HepG2 (cell line): ENCODE measurements around the gene FLYWCH1. TPM values are rescaled to one million over a fixed set of nuclear protein-coding genes. Genes with fewer than 3 reads are reported as not detected.
A peak's percentile ranks its signal among the peaks of the same experiment; 100 is the strongest.

ENCODE experiments used
- ADNP ChIP-seq: sonication (generic); formaldehyde crosslinking; IDR thresholded peaks from 2 replicates; pipeline ENCODE4 v1.4.0; 2020; ENCODE audit warnings: missing genetic modification reagents
- CAMTA2 ChIP-seq: sonication (generic); formaldehyde crosslinking; IDR thresholded peaks from 2 replicates; pipeline ENCODE4 v1.4.0; 2020; ENCODE audit warnings: mild to moderate bottlenecking, missing genetic modification reagents, borderline replicate concordance
- FLYWCH1 ChIP-seq: sonication (generic); formaldehyde crosslinking; IDR thresholded peaks from 2 replicates; pipeline ENCODE4 v1.8.1; 2023; ENCODE audit warnings: mild to moderate bottlenecking, missing genetic modification reagents
- GATAD2A ChIP-seq: IDR thresholded peaks from 2 replicates; pipeline ENCODE4 v1.6.1; 2016
- ISL2 ChIP-seq: sonication (generic); formaldehyde crosslinking; IDR thresholded peaks from 2 replicates; pipeline ENCODE4 v1.5.0; 2020; ENCODE audit warnings: missing genetic modification reagents
- MIER2 ChIP-seq: IDR thresholded peaks from 2 replicates; pipeline ENCODE4 v1.6.1; 2016; ENCODE audit warnings: missing biosample characterization, missing genetic modification reagents
- MYC ChIP-seq: sonication (generic); formaldehyde crosslinking; IDR thresholded peaks from 2 replicates; pipeline ENCODE4 v1.9.0; 2021; ENCODE audit warnings: missing genetic modification reagents, borderline replicate concordance
- MZF1 ChIP-seq: sonication (generic); formaldehyde crosslinking; IDR thresholded peaks from 2 replicates; pipeline ENCODE4 v1.8.1; 2023; ENCODE audit warnings: mild to moderate bottlenecking, missing genetic modification reagents, borderline replicate concordance
- NR2F2 ChIP-seq: IDR thresholded peaks from 2 replicates; pipeline ENCODE4 v1.6.1; 2012; ENCODE audit warnings: low read depth, inconsistent platforms, borderline replicate concordance
- NRL ChIP-seq: sonication (generic); formaldehyde crosslinking; IDR thresholded peaks from 2 replicates; pipeline ENCODE4 v1.5.0; 2020; ENCODE audit warnings: missing genetic modification reagents, mild to moderate bottlenecking, moderate library complexity, borderline replicate concordance
- ZBTB37 ChIP-seq: sonication (generic); formaldehyde crosslinking; IDR thresholded peaks from 2 replicates; pipeline ENCODE4 v1.4.0; 2020; ENCODE audit warnings: mild to moderate bottlenecking, missing genetic modification reagents
- ZBTB39 ChIP-seq: sonication (generic); formaldehyde crosslinking; IDR thresholded peaks from 2 replicates; pipeline ENCODE4 v1.5.0; 2020; ENCODE audit warnings: missing genetic modification reagents
- ZNF136 ChIP-seq: sonication (generic); formaldehyde crosslinking; IDR thresholded peaks from 2 replicates; pipeline ENCODE4 v1.8.1; 2022; ENCODE audit warnings: low read depth, mild to moderate bottlenecking, moderate library complexity, missing genetic modification reagents
- ZNF235 ChIP-seq: sonication (generic); formaldehyde crosslinking; IDR thresholded peaks from 2 replicates; pipeline ENCODE4 v1.8.1; 2023; ENCODE audit warnings: mild to moderate bottlenecking, missing genetic modification reagents, borderline replicate concordance
- ZNF34 ChIP-seq: sonication (generic); formaldehyde crosslinking; IDR thresholded peaks from 2 replicates; pipeline ENCODE4 v1.4.0; 2020; ENCODE audit warnings: mild to moderate bottlenecking, missing genetic modification reagents, borderline replicate concordance
- ZNF709 ChIP-seq: sonication (generic); formaldehyde crosslinking; IDR thresholded peaks from 2 replicates; pipeline ENCODE4 v1.5.0; 2020; ENCODE audit warnings: mild to moderate bottlenecking, missing genetic modification reagents
- polyA plus RNA-seq, 8 experiments: library from polyadenylated mRNA; depleted of rRNA in 3 of 8; stranded (reverse) in 7 of 8; unstranded in 1 of 8; fragments of >200 nt; fragmentation: Illumina TruSeq in 4 of 8; extraction: Trizol in 4 of 8; gene quantifications; 2 replicates each; pipeline versions ENCODE4 v1.2.1 to v1.2.3, GENCODE V29; 2011 to 2016; ENCODE audit warnings: low read depth in 4 of 8, missing spikeins in 1 of 8, mixed read lengths in 1 of 8; ENCODE audit not compliant: insufficient read depth in 1 of 8
- total RNA-seq, 5 experiments: library from RNA; depleted of rRNA; stranded (reverse); fragments of >200 nt; fragmentation: Illumina TruSeq; extraction: Trizol; gene quantifications; 2 replicates each; pipeline ENCODE4 v1.2.3, GENCODE V29; 2016; ENCODE audit warnings: low read depth in 1 of 5
- TF ChIP-seq, protein P1 (sequence below): sonication (generic); formaldehyde crosslinking; conservative IDR thresholded peaks from 2 replicates; pipeline ENCODE4 v1.8.1; 2023; ENCODE audit warnings: missing genetic modification reagents
- TF ChIP-seq, protein P2 (sequence below): sonication (generic); formaldehyde crosslinking; IDR thresholded peaks from 2 replicates; pipeline ENCODE4 v1.9.0; 2021; ENCODE audit warnings: missing genetic modification reagents, borderline replicate concordance
- TF ChIP-seq, protein P3 (sequence below): IDR thresholded peaks from 2 replicates; pipeline ENCODE4 v1.6.1; 2012; ENCODE audit warnings: low read depth, low read length, improper control_type of control experiment

Gene FLYWCH1
- total and polyA plus RNA-seq, 2 of the 13 experiments (the other 11 are each of a cell fraction or from before 2014, with no cell fraction given), result 7.3 to 12.4 TPM

DNA sequence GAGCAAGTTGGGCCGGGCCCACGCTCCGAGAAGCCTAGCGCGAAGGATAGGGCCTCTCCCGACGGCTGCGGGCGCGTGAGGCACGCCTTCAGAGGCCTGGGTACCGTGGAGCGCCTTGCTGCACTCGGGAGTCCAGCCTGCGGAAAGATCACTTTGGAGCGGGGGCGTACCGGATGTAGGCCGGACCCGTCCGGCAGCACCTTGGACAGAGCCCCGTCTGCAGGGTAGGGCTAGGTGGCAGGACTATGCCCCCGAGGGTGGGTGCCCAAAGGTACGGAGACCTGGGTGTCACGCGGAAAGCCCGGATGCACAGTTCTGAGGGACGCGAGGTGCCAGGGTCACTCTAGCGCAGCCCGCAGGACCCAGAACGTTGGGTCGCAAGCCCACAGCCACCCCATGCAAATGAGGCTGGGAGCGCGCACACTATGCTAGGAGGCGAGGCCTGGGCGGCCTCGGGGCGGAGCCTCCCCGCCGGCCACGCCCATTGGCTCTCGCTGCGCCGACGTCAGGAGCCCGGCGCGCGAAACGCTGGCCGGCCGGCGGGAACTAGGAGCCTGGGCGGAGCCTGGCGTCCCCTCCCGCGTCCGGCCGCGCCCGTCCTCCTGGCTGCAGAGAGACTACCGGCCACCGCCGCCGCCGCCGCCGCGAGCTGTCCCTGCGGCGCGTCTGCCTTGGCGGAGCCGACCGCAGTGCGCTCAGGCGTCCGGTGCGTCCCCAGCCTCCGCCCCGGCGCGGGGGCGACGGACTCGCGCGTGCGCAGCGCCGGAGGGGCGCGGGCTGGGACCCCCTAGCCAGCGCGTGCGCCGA, 57.2 kb downstream of the FLYWCH1 start, which contains the start of gene PAQR4 (continued):
- TF ChIP-seq ZBTB37 (peak; percentile 77; the same call in 1 of the 2 replicates), MIER2 (CRISPR knock-in tag) (peak; percentile 99), MYC (peak; percentile 91), CAMTA2 (CRISPR knock-in tag) (peak; percentile 95), ADNP (CRISPR knock-in tag) (no peak), NRL (peak; percentile 96), ZNF34 (peak; percentile 91), ZNF235 (CRISPR knock-in tag) (peak; percentile 96), GATAD2A (CRISPR knock-in tag) (peak; percentile 70), ZNF709 (CRISPR knock-in tag) (peak; percentile 97), ISL2 (peak; percentile 83), NR2F2 (no peak), ZBTB39 (CRISPR knock-in tag) (peak; percentile 57; the same call in 1 of the 2 replicates), FLYWCH1 (CRISPR knock-in tag) (peak; percentile 96; the same call in 1 of the 2 replicates), MZF1 (CRISPR knock-in tag) (peak; percentile 86; the same call in 1 of the 2 replicates), ZNF136 (CRISPR knock-in tag) (peak; percentile 73; the same call in 1 of the 2 replicates)
- TF ChIP-seq, protein P1, sequence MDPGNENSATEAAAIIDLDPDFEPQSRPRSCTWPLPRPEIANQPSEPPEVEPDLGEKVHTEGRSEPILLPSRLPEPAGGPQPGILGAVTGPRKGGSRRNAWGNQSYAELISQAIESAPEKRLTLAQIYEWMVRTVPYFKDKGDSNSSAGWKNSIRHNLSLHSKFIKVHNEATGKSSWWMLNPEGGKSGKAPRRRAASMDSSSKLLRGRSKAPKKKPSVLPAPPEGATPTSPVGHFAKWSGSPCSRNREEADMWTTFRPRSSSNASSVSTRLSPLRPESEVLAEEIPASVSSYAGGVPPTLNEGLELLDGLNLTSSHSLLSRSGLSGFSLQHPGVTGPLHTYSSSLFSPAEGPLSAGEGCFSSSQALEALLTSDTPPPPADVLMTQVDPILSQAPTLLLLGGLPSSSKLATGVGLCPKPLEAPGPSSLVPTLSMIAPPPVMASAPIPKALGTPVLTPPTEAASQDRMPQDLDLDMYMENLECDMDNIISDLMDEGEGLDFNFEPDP (CRISPR knock-in tag), result 0 out of 2 replicates have a peak, but pooled peaks have one; percentile 95
- TF ChIP-seq, protein P2, sequence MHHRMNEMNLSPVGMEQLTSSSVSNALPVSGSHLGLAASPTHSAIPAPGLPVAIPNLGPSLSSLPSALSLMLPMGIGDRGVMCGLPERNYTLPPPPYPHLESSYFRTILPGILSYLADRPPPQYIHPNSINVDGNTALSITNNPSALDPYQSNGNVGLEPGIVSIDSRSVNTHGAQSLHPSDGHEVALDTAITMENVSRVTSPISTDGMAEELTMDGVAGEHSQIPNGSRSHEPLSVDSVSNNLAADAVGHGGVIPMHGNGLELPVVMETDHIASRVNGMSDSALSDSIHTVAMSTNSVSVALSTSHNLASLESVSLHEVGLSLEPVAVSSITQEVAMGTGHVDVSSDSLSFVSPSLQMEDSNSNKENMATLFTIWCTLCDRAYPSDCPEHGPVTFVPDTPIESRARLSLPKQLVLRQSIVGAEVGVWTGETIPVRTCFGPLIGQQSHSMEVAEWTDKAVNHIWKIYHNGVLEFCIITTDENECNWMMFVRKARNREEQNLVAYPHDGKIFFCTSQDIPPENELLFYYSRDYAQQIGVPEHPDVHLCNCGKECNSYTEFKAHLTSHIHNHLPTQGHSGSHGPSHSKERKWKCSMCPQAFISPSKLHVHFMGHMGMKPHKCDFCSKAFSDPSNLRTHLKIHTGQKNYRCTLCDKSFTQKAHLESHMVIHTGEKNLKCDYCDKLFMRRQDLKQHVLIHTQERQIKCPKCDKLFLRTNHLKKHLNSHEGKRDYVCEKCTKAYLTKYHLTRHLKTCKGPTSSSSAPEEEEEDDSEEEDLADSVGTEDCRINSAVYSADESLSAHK (CRISPR knock-in tag), result peak; percentile 86; the same call in 1 of the 2 replicates
- TF ChIP-seq, protein P3, sequence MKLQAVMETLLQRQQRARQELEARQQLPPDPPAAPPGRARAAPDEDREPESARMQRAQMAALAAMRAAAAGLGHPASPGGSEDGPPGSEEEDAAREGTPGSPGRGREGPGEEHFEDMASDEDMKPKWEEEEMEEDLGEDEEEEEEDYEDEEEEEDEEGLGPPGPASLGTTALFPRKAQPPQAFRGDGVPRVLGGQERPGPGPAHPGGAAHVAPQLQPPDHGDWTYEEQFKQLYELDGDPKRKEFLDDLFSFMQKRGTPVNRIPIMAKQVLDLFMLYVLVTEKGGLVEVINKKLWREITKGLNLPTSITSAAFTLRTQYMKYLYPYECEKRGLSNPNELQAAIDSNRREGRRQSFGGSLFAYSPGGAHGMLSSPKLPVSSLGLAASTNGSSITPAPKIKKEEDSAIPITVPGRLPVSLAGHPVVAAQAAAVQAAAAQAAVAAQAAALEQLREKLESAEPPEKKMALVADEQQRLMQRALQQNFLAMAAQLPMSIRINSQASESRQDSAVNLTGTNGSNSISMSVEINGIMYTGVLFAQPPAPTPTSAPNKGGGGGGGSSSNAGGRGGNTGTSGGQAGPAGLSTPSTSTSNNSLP, result no peak
